NCI-H1417 (cell line): ENCODE measurements around the gene CNOT10.
"Not testable (repeated sequence)": the region's sequence is repeated elsewhere in the genome, so short reads cannot be mapped to it uniquely, and the experiment has no call there.

Experiments used
- DNase-seq, 3 experiments: peaks; one replicate each; lab custom pipeline; 2025; lab: John Stamatoyannopoulos, UW

CNOT10 gene, protein sequence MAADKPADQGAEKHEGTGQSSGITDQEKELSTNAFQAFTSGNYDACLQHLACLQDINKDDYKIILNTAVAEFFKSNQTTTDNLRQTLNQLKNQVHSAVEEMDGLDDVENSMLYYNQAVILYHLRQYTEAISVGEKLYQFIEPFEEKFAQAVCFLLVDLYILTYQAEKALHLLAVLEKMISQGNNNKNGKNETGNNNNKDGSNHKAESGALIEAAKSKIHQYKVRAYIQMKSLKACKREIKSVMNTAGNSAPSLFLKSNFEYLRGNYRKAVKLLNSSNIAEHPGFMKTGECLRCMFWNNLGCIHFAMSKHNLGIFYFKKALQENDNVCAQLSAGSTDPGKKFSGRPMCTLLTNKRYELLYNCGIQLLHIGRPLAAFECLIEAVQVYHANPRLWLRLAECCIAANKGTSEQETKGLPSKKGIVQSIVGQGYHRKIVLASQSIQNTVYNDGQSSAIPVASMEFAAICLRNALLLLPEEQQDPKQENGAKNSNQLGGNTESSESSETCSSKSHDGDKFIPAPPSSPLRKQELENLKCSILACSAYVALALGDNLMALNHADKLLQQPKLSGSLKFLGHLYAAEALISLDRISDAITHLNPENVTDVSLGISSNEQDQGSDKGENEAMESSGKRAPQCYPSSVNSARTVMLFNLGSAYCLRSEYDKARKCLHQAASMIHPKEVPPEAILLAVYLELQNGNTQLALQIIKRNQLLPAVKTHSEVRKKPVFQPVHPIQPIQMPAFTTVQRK

DNA sequence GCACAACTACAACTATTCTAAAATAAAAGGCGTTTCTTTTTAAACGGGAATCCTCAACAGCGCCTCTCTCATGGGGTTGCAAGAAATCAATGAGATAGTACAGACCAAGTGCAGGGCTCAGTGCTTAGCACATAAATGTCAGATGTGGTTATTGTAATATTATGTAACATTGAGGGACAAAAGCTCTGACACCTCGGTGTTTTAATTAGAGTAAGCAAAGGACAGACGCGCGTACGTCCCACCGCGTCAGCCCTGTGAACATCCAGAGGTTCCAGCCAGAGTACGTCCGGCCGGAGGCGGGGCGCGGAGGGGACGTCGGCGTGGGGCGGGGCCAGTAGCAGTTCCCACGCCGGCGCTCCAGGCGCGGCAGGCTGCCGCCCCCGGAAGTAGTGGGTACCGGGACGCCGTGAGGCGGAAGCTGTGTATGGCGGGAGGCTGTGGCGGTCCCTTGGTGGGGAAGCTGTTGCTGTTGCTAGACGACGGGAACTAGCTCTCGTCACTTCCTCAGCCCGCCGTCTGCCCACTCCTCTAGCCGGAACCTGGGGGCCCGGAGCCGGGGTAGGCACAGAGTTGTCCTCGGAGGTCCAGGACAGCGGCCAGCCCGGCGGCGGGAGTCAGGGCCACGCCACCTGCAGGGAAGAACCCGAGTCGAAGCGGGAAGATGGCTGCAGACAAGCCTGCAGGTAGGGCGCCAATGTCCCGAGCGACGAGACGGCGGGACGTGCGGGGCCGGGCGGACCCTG is at the start of gene CNOT10:
CNOT10 (plus strand) TSS at position 389 of the 743 bp plus-strand sequence; CDS start at position 662, 273 bp downstream.
- DNase-seq: peak; percentile 80 to 93 (median 86)

DNA sequence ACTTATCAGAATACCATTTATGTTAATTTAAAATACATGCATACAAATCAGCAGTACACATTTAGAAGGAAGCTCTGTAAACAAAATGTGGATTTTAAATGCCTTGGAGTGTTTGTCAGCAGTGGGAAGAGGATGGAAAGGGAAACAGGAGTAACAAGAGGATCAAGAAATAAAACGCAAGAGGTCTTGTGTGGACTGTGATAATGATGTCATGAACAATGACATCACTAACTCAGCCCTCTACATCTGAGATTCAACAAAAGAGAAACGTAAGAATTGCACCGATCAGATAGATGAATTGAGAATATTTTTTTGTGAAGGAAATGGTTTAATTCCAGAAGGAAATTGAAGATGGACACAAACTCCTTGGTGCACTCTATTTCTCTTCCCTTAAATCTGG is 44.0 kb upstream of the CNOT10 start:
- no peak for DNase-seq

DNA sequence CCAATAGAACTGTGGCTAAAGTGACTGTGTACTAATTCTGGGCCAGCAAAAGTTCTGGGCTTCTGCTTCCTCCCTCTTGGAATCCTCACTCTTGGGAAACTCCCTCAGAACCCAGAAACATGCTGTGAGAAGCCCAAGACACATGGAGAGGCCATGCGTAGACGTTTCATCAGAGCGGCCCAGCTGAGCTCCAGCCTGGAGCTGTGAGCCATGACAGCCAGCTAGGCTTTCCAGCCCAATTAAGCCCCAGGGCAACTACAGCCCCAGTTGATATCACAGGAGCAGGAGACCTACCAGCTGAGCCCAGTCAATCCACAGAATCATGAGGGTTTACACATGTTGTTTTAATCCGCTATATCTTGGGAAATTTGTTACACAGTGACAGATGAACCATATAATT is 43.6 kb upstream of the CNOT10 start:
- DNase-seq: no peak

DNA sequence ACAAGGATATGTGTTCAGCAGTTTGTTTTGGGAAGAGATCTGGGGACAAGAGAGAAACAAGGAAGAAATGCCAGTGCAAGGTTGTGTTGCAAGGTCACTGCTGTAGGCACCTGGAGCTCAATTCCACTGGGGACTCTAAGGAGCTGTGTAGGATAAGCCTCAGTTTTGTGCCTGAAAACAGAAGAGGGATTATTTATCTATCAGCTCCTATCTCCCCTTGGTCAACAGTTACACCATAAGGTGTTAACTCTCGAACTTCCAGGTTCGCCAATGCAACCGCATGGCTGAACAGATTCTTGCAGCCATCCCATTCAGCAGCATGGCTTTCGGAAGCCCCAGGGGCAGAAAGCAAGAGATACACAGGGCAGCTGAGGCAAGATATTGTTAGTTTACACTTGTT is 41.6 kb upstream of the CNOT10 start:
- DNase-seq: no peak

DNA sequence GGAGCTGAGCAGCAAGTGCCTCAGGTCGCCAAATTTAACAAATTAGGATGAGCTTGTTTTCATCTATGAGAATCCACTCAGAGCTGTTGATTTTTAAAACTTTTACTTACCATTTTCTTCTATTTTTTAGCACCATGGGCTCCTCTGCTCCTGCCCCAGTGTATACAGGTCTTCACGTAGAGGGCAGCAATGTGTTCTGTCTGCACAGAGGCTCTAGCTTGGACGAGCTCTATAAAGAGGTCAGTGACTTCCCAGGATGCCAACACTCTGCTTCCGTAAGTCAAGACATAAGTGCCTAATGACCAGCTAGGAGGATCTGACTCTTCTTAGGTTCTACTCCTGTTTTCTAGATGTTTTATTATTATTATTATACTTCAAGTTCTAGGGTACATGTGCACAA is 41.2 kb upstream of the CNOT10 start:
- DNase-seq: no peak

DNA sequence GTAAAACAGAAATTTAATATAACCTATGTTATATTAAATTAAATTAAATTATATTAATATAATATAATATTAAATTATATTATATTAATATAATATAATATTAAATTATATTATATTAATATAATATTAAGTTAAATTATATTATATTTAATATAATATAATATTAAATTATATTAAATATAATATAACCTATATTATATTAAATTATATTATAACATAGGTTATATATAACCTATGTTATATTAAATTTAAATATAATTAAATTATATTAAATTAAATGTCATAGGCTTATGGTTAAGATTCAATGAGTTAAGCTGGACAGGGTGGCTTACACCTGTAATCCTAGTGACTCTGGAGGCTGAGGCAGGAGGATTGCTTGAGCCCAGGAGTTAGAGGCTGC is 40.6 kb upstream of the CNOT10 start:
- DNase-seq: no peak

DNA sequence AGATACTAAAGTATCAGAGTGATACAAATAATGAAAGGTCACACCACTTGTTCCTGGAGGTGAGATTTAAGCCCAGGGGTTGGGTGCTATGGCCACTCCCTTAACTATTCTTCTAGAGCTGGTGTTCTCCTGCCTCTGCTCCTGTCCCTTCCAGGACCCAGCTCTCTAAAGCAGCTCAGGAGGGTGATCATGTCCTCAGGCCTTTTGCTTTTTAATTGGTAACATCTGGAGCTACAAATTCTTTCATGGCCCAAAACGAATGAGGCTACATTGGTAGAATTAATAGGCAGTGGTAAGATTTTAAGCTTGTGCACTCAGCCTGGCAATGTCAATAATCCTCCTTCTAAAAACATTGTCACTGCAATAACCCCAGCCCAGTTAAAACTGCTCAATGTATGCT is 38.2 kb upstream of the CNOT10 start:
- no peak for DNase-seq

DNA sequence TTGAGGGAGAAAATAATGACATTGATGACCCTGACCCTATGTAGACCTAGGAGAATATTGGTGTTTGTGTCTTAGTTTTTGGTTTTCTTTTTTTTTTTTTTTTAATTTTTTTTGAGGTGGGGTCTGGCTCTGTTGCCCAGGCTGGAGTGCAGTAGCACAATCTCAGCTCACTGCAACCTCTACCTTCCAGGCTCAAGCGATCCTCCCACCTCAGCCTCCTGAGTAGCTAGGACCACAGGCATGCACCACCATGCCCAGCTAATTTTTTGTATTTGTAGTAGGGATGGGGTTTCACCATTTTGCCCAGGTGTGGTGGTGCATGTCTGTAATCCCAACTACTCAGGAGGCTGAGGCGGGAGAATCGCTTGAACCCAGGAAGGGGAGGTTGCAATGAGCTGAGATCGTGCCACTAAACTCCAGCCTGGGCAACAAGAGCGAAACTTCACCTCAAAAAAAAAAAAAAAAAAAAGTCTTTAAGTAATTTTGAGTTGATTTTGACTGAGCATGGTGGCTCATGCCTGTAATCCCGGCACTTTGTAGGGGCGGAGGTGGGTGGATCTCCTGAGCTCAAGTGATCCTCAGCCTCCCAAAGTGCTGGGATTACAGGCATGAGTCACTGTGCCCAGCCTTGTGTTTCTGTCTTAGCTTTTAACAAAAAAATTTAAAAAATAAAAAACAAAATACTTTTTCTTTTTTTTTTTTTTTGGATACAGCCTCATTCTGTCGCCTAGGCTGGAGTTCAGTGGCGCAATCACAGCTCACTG is 32.5 kb upstream of the CNOT10 start:
- DNase-seq: not testable (repeated sequence)

DNA sequence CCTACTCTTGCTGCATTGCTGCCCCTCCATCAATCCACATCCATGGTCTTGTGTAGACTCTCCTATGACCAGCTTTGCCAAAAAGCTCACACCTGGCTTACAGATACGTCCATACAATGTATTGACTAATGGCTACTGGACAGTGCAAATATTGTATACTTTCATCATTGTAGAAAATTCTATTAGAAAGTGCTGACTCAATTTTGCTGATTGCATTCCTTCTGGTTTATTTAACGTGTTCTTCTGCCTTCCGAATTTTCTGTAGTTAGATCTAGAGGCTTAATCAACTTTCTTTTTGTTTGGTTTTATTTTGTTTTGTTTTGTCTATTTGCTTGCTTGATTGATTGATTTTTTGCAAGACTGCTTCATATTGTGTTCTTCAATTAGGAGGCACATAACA is 29.8 kb upstream of the CNOT10 start:
- DNase-seq: no peak

DNA sequence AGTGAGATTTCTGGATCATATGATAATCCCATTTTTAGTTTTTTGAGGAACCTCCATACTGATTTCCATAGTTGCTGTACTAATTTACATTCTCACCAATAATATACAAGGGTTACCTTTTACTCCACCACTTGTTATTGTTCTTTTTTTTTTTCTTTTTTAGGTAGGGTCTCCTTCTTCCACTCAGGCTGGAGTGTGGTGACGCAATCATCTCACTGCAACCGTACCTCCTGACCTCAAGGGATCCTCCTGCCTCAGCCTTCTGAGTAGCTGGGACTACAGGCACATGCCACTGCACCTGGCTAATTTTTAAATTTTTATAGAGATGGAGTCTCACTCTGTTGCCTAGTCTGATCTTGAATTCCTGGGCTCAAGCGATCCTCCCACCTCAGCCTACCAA is 24.4 kb upstream of the CNOT10 start:
- no peak for DNase-seq

DNA sequence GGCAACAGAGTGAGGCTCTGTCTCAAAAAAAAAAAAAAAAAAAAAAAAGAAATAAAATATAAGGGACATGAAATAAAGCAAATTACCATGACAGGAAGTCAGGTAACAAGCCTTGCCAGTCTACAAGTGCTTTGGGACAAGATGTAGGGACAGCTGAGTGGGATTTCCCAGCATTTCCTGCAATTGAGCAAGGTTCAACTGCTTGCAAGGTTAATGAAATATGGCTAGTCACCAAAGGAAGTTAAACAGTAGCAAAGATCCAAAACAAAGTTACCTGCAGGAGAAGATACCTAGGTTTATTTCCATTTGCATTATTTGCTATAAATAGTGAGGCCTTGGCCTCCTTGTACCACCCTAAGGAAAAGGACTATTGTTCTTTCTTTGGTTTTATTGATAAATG is 22.3 kb upstream of the CNOT10 start:
- DNase-seq: no peak

DNA sequence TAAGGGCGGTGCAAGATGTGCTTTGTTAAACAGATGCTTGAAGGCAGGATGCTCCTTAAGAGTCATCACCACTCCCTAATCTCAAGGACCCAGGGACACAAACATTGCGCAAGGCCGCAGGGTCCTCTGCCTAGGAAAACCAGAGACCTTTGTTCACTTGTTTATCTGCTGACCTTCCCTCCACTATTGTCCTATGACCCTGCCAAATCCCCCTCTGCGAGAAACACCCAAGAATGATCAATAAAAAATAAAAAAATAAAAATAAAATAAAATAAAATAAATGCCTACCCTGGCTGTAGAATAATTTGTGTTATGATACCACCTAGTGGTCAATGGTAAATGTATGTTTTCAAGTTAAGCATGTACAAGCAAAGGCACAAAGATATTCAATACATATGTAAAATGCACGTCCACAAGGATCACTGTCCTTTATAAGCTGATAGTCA is 20.3 kb upstream of the CNOT10 start:
- DNase-seq: peak in 2 of 3 experiments; percentile 13 to 47

DNA sequence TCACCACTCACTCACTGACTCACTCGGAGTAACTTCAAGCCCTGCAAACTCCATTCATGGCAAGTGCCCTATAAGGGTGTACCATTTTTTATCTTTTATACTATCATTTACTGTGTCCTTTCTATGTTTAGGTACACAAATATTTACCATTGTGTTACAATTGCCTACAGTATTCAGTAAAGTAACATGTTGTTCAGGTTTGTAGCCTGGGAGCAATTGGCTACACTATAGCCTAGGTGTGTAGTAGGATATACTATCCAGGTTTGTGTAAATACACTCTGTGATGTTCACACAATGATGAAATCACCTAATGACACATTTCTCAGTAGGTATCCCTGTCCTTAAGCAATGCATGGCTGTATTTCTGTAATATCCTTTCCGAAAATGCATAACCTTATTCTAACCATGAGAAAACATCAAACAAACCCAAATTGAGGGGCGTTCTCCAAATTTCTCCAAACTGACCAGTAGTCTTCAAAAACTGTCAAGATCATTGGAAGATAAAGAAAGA is 17.9 kb upstream of the CNOT10 start:
- DNase-seq: no peak

DNA sequence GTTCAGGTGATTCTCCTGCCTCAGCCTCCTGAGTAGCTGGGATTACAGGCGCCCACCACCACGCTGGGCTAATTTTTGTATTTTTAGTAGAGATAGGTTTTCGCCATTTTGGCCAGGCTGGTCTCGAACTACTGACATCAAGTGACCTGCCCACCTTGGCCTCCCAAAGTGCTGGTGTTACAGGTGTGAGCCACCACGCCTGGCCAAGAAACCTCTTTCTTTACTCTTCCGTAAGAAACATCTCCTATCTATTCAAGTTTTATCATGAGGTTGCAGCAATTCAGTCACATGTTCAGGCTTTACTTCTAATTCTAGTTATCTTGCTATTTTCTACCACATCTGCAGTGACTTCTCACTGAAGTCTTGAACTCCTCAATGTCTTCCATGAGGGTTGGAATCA is 15.8 kb upstream of the CNOT10 start:
- not testable (repeated sequence) for DNase-seq

DNA sequence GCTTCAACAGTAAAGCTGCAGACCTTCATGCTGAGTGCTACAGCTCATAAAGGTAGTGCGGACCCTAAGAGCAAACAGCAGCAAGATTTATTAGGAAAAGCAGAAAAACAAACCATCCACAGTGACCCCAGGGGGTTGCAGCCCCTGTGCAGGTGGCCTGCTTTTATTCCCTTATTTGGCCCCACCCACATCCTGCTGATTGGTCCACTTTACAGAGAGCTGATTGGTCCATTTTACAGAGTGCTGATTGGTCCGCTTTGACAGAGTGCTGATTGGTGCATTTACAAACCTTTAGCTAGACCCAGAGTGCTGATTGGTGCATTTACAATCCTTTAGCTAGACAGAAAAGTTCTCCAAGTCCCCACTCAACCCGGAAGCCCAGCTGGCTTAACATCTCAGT is 11.3 kb upstream of the CNOT10 start:
- DNase-seq: not testable (repeated sequence)

DNA sequence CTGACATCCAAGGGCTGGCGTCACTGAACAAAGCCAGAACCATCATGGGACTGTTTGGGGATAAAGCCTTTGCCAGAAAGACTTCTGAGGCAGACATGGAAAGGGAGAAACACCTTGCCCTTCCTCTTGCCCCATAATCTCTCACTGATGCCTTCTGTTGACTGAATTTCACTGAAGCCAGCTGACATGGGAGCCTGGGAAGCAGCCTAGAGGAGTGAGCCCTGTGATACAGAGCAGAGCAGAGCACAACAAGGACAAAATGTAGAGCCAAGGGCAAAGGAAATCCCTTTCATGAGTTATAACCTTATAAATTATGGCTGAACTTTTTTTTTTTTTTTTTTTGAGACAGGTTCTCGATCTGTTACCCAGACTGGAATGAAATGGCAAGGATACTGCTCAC is 9.8 kb upstream of the CNOT10 start:
- no peak for DNase-seq

DNA sequence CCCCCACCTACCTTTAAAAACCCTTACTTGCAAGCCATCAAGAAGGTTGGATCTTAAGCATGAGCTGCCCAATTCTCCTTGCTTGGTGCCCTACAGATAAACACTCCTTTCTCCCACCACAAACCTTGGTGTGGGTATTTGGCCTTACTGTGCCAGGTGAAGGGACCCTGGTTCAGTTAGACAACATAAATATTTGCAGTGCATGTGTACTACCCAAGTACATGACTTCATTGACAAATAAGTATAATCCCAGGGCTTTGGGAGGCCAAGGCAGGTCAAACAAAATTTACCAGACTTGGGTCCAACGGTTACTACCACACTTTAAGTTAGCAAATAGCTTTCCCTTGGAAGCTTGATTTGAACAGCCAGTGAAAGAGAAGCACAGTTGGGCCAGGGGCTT is 9.3 kb upstream of the CNOT10 start:
- no peak for DNase-seq

DNA sequence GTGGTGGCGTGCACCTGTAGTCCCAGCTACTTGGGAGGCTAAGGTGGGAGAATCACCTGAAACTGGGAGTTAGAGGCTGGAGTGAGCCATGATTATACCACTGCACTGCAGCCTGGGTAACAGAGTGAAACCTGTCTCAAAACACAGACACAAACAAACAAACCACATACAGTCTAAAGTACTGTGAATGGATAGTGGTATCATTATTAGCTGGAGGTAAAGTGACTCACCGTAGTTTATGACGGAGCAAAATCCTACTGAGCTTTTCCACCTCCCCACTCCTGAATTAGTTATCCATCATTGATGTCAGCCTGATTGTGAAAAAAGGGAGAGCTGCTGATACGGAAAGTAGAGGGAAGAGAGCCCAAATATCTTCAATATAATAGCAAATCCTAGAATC is 3.2 kb upstream of the CNOT10 start:
- no peak for DNase-seq

DNA sequence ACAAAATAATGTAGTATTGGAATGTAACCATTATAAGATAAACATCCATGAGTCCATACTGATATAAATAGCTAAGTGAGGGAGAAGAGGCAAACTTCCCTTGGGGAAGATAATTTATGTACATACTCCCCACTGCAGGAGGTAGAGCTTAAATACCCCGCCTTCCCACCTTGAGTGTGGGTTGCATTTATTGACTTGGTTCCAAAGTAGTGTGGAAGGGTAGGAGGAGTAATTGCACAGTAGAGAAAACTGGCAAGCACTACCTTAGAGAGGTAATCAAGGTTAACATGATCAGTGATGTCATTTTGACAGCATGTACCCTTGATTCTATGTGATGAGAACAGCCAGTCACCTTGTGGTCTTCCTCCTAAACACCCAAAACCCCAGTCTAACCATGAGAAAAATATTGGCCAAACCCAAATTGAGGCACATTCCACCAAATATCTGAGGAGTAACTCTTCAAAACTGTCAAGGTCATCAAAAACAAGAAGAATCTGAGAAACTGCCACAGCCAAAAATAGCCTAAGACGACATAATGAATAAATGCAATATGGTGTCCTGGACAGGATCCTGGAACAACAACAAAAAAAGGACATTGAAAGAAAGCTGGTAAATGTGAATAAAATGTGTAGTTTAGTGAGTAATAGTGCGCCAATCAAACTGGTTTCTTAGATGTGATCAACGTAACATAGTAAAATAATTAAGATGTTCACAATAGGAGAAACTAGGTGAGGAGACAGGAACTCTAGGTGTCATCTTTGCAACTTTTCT is 774 bp upstream of the CNOT10 start:
- peak in 1 of 3 experiments; percentile 21 for DNase-seq

DNA sequence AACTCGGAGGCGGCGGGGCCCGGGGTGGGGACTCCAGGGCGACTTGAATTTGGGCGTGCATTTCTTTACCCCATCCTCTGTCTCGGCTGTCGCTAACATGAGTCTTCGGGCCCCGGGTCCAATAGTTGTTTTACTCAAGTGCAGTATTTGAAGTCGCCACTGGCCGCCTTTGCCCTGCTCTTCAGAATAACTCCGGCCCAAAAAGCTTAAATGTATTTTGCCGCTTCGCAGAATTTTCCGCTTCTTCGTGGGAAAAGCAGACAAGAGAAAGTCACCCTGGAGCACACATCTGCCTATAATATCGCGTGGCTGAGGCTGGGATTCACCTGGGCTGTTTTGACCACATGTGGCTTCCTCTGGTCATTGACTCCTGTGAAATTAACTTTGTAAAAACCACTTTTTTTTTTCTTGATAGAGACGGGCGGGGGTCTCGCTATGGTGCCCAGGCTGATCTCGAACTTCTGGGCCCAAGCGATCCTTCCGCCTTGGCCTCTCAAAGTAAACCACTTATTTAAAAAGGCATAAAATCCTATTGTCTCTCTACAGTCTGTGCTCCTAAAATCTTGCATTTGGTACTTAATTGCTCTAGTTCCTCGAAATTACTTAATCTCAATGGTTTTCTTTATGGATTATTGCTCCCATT is 676 bp downstream of the CNOT10 start:
- DNase-seq: no peak
